GM19438 (cell line): ENCODE results near the gene NHS.
A peak's percentile ranks its signal among the peaks of the same experiment; 100 is the strongest.
"Not testable (repeated sequence)": the region's sequence is repeated elsewhere in the genome, so short reads cannot be mapped to it uniquely, and the experiment has no call there.

Source experiments
- ATAC-seq: cut with Tn5 transposase; IDR thresholded peaks from one replicate; pipeline ENCODE4 v1.9.1; 2021; ENCODE audit warnings: low read depth; ENCODE audit not compliant: unreplicated experiment

NHS gene

GRCh38 chrX:17537723-17538243 is 162.8 kb downstream of the NHS start:
- no peak for ATAC-seq

GRCh38 chrX:17542123-17542522 is 167.1 kb downstream of the NHS start:
- no peak for ATAC-seq

GRCh38 chrX:17544821-17545220 is 169.8 kb downstream of the NHS start:
- ATAC-seq: no peak

- no peak for ATAC-seq
These were observed 171.4 kb downstream of the NHS start for GRCh38 chrX:17546356-17546755.

- peak; percentile 76 for ATAC-seq
These were observed 172.7 kb downstream of the NHS start for GRCh38 chrX:17547658-17548057.

GRCh38 chrX:17549107-17549651 is 174.2 kb downstream of the NHS start:
- ATAC-seq: no peak

- ATAC-seq: no peak
These were observed 175.0 kb downstream of the NHS start for GRCh38 chrX:17550011-17550410.

GRCh38 chrX:17552044-17552650 is 177.1 kb downstream of the NHS start:
- no peak for ATAC-seq

- ATAC-seq: no peak
These were observed 178.5 kb downstream of the NHS start for GRCh38 chrX:17553469-17553868.

- no peak for ATAC-seq
These were observed 179.0 kb downstream of the NHS start for GRCh38 chrX:17553961-17554482.

- ATAC-seq: no peak
These were observed 179.9 kb downstream of the NHS start for GRCh38 chrX:17554914-17555313.

GRCh38 chrX:17555846-17556245 is 180.8 kb downstream of the NHS start:
- ATAC-seq: no peak

- ATAC-seq: no peak
These were observed 184.9 kb downstream of the NHS start for GRCh38 chrX:17559728-17560379.

GRCh38 chrX:17560385-17560784 is 185.4 kb downstream of the NHS start:
- ATAC-seq: no peak

GRCh38 chrX:17563076-17563475 is 188.1 kb downstream of the NHS start:
- ATAC-seq: no peak

- no peak for ATAC-seq
These were observed 188.5 kb downstream of the NHS start for GRCh38 chrX:17563515-17563914.

- ATAC-seq: no peak
These were observed 189.8 kb downstream of the NHS start for GRCh38 chrX:17564689-17565409.

GRCh38 chrX:17566740-17567139 is 191.7 kb downstream of the NHS start:
- no peak for ATAC-seq

GRCh38 chrX:17567187-17567586 is 192.2 kb downstream of the NHS start:
- ATAC-seq: no peak

GRCh38 chrX:17567821-17568220 is 192.8 kb downstream of the NHS start:
- no peak for ATAC-seq

GRCh38 chrX:17568804-17569203 is 193.8 kb downstream of the NHS start:
- ATAC-seq: not testable (repeated sequence)
